HEK293 (cell line): ENCODE data around the gene TRAFD1.
A peak's percentile ranks its signal among the peaks of the same experiment; 100 is the strongest.

Experiments used
- BCL11B ChIP-seq: fragments of 450-650 bp; formaldehyde crosslinking; IDR thresholded peaks from 2 replicates; pipeline ENCODE4 v1.5.1; 2016; ENCODE audit warnings: low read depth, missing biosample characterization, missing genetic modification characterization
- HOXA7 ChIP-seq: sonication (generic); formaldehyde crosslinking; IDR thresholded peaks from 2 replicates; pipeline ENCODE4 v1.8.1; 2022; ENCODE audit warnings: missing genetic modification reagents, borderline replicate concordance
- HOXD13 ChIP-seq: sonication (generic); formaldehyde crosslinking; IDR thresholded peaks from 2 replicates; pipeline ENCODE4 v1.8.0; 2022; ENCODE audit warnings: missing genetic modification reagents, borderline replicate concordance
- KLF10 ChIP-seq: fragments of 450-650 bp; IDR thresholded peaks from 2 replicates; pipeline ENCODE4 v1.5.1; 2018; ENCODE audit warnings: missing biosample characterization, mild to moderate bottlenecking, missing genetic modification characterization
- KLF9 ChIP-seq: fragments of 450-650 bp; formaldehyde crosslinking; IDR thresholded peaks from 2 replicates; pipeline ENCODE4 v1.5.1; 2016; ENCODE audit warnings: missing biosample characterization, missing genetic modification characterization, low read depth
- MEIS1 ChIP-seq: sonication (generic); formaldehyde crosslinking; IDR thresholded peaks from 2 replicates; pipeline ENCODE4 v1.8.1; 2022; ENCODE audit warnings: missing genetic modification reagents, mild to moderate bottlenecking, borderline replicate concordance
- OVOL3 ChIP-seq: fragments of 450-650 bp; formaldehyde crosslinking; IDR thresholded peaks from 2 replicates; pipeline ENCODE4 v1.5.1; 2016; ENCODE audit warnings: missing biosample characterization, missing genetic modification characterization
- REPIN1 ChIP-seq: fragments of 450-650 bp; formaldehyde crosslinking; IDR thresholded peaks from 2 replicates; pipeline ENCODE4 v1.5.1; 2017; ENCODE audit warnings: missing biosample characterization, missing genetic modification characterization, low read depth
- SCRT2 ChIP-seq: fragments of 450-650 bp; formaldehyde crosslinking; IDR thresholded peaks from 2 replicates; pipeline ENCODE4 v1.5.1; 2016; ENCODE audit warnings: missing biosample characterization, missing genetic modification characterization
- SP3 ChIP-seq: fragments of 450-650 bp; formaldehyde crosslinking; IDR thresholded peaks from 2 replicates; pipeline ENCODE4 v1.5.1; 2016; ENCODE audit warnings: missing biosample characterization, missing genetic modification characterization
- SP7 ChIP-seq: fragments of 450-650 bp; formaldehyde crosslinking; IDR thresholded peaks from 2 replicates; pipeline ENCODE4 v1.5.1; 2016; ENCODE audit warnings: missing biosample characterization, missing genetic modification characterization
- TCF7L2 ChIP-seq: IDR thresholded peaks from 2 replicates; pipeline ENCODE4 v1.6.1; 2011; ENCODE audit warnings: low read depth, mild to moderate bottlenecking, inconsistent platforms, low read length, moderate library complexity, borderline replicate concordance
- TRIM28 ChIP-seq: IDR thresholded peaks from 2 replicates; pipeline ENCODE4 v1.6.1; 2011; ENCODE audit warnings: low read length, control low read depth, borderline replicate concordance
- ZFHX2 ChIP-seq: fragments of 450-650 bp; formaldehyde crosslinking; conservative IDR thresholded peaks from 2 replicates; pipeline ENCODE4 v1.5.1; 2016; ENCODE audit warnings: missing biosample characterization, missing genetic modification characterization
- ZFP37 ChIP-seq: fragments of 450-650 bp; formaldehyde crosslinking; IDR thresholded peaks from 2 replicates; pipeline ENCODE4 v1.5.1; 2016; ENCODE audit warnings: missing biosample characterization, missing genetic modification characterization
- ZIC2 ChIP-seq: fragments of 450-650 bp; formaldehyde crosslinking; IDR thresholded peaks from 2 replicates; pipeline ENCODE4 v1.5.1; 2016; ENCODE audit warnings: missing biosample characterization, missing genetic modification characterization
- ZNF114 ChIP-seq: fragments of 450-650 bp; formaldehyde crosslinking; IDR thresholded peaks from 2 replicates; pipeline ENCODE4 v1.5.0; 2017; ENCODE audit warnings: missing biosample characterization, missing genetic modification characterization
- ZNF157 ChIP-seq: fragments of 450-650 bp; formaldehyde crosslinking; IDR thresholded peaks from 2 replicates; pipeline ENCODE4 v1.5.1; 2016; ENCODE audit warnings: missing biosample characterization, missing genetic modification characterization
- ZNF169 ChIP-seq: fragments of 450-650 bp; formaldehyde crosslinking; IDR thresholded peaks from 2 replicates; pipeline ENCODE4 v1.5.1; 2016; ENCODE audit warnings: missing biosample characterization, missing genetic modification characterization
- ZNF175 ChIP-seq: fragments of 450-650 bp; formaldehyde crosslinking; IDR thresholded peaks from 2 replicates; pipeline ENCODE4 v1.5.1; 2016; ENCODE audit warnings: missing biosample characterization, missing genetic modification characterization
- ZNF23 ChIP-seq: fragments of 450-650 bp; formaldehyde crosslinking; IDR thresholded peaks from 2 replicates; pipeline ENCODE4 v1.5.1; 2016; ENCODE audit warnings: missing biosample characterization, missing genetic modification characterization, borderline replicate concordance
- ZNF24 ChIP-seq: fragments of 450-650 bp; formaldehyde crosslinking; IDR thresholded peaks from 2 replicates; pipeline ENCODE4 v1.5.1; 2016; ENCODE audit warnings: missing biosample characterization, missing genetic modification characterization
- ZNF292 ChIP-seq: fragments of 450-650 bp; formaldehyde crosslinking; IDR thresholded peaks from 2 replicates; pipeline ENCODE4 v1.5.1; 2016; ENCODE audit warnings: low read depth, missing biosample characterization, missing genetic modification characterization, borderline replicate concordance
- ZNF311 ChIP-seq: fragments of 450-650 bp; formaldehyde crosslinking; IDR thresholded peaks from 2 replicates; pipeline ENCODE4 v1.5.1; 2017; ENCODE audit warnings: missing biosample characterization, missing genetic modification characterization, borderline replicate concordance
- ZNF324 ChIP-seq: fragments of 450-650 bp; formaldehyde crosslinking; IDR thresholded peaks from 2 replicates; pipeline ENCODE4 v1.5.1; 2016; ENCODE audit warnings: missing biosample characterization, missing genetic modification characterization
- ZNF350 ChIP-seq: fragments of 450-650 bp; formaldehyde crosslinking; IDR thresholded peaks from 2 replicates; pipeline ENCODE4 v1.5.0; 2017; ENCODE audit warnings: missing biosample characterization, mild to moderate bottlenecking, missing genetic modification characterization
- ZNF549 ChIP-seq: fragments of 450-650 bp; IDR thresholded peaks from 2 replicates; pipeline ENCODE4 v1.5.1; 2018; ENCODE audit warnings: missing biosample characterization, missing genetic modification characterization, mild to moderate bottlenecking, inconsistent platforms, moderate library complexity
- ZNF558 ChIP-seq: fragments of 450-650 bp; formaldehyde crosslinking; IDR thresholded peaks from 2 replicates; pipeline ENCODE4 v1.5.1; 2016; ENCODE audit warnings: missing biosample characterization, missing genetic modification characterization
- ZNF561 ChIP-seq: fragments of 450-650 bp; IDR thresholded peaks from 2 replicates; pipeline ENCODE4 v1.5.1; 2018; ENCODE audit warnings: missing biosample characterization, missing genetic modification characterization, borderline replicate concordance
- ZNF585B ChIP-seq: fragments of 450-650 bp; formaldehyde crosslinking; IDR thresholded peaks from 2 replicates; pipeline ENCODE4 v1.5.1; 2016; ENCODE audit warnings: missing biosample characterization, missing genetic modification characterization
- ZNF610 ChIP-seq: fragments of 450-650 bp; formaldehyde crosslinking; IDR thresholded peaks from 2 replicates; pipeline ENCODE4 v1.5.1; 2016; ENCODE audit warnings: missing biosample characterization, missing genetic modification characterization, borderline replicate concordance
- ZNF747 ChIP-seq: fragments of 450-650 bp; formaldehyde crosslinking; IDR thresholded peaks from 2 replicates; pipeline ENCODE4 v1.5.1; 2016; ENCODE audit warnings: missing biosample characterization, missing genetic modification characterization
- ZNF768 ChIP-seq: fragments of 450-650 bp; formaldehyde crosslinking; IDR thresholded peaks from 2 replicates; pipeline ENCODE4 v1.5.1; 2018; ENCODE audit warnings: missing biosample characterization, mild to moderate bottlenecking, missing genetic modification characterization
- ZSCAN23 ChIP-seq: fragments of 450-650 bp; formaldehyde crosslinking; IDR thresholded peaks from 2 replicates; pipeline ENCODE4 v1.5.1; 2016; ENCODE audit warnings: missing biosample characterization, missing genetic modification characterization
- ZXDB ChIP-seq: fragments of 450-650 bp; formaldehyde crosslinking; IDR thresholded peaks from 2 replicates; pipeline ENCODE4 v1.5.1; 2016; ENCODE audit warnings: missing biosample characterization, missing genetic modification characterization
- TF ChIP-seq, protein P1 (sequence below): fragments of 450-650 bp; formaldehyde crosslinking; IDR thresholded peaks from 2 replicates; pipeline ENCODE4 v1.5.1; 2017; ENCODE audit warnings: missing biosample characterization, missing genetic modification characterization
- TF ChIP-seq, protein P2 (sequence below): fragments of 450-650 bp; formaldehyde crosslinking; IDR thresholded peaks from 2 replicates; pipeline ENCODE4 v1.5.1; 2016; ENCODE audit warnings: missing biosample characterization, missing genetic modification characterization
- TF ChIP-seq, protein P3 (sequence below): fragments of 450-650 bp; formaldehyde crosslinking; IDR thresholded peaks from 2 replicates; pipeline ENCODE4 v1.5.1; 2016; ENCODE audit warnings: missing biosample characterization, missing genetic modification characterization
- TF ChIP-seq, protein P4 (sequence below): fragments of 450-650 bp; formaldehyde crosslinking; IDR thresholded peaks from 2 replicates; pipeline ENCODE4 v1.5.1; 2016; ENCODE audit warnings: missing biosample characterization, missing genetic modification characterization

TRAFD1 gene

DNA sequence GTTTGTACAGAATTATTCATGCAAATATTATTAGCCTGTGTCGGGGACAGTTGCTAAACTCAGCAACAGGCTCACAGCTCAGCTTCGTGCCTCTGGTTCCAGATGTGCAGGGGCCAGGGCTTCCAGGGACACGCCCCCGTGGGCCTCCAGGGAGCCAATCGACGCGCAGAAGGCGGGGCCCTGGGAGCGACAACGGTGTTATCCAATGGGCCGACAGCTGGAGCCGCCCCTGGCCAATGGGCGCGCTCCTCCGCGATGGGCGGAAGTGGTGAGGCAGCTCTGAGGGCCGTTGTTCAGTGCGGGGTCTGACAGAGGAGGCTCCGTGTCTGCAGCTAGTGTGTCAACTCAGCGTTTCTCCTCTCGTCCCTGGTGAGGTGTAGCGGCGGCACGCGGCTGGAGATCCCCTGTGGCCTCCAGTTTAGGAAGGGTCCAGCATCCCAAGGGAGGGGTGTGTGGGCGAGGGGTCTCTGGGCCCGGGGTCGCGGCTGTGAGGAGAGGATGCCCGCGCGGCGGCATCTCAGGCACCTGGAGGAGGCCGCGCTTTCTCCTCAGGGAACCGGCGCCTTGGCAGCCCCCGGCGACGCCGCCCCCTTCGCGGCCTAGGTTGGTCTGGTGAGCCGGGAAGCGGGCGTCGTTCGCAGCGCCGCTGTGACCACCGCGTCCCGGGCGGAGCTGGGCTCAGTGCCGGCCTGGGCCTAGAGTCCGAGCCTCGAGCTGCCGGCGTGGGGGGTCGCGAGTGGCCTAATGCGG is at the start of gene TRAFD1 (continued):
- TF ChIP-seq ZSCAN23 (tag by site-specific recombination) (no peak), MEIS1 (CRISPR knock-in tag) (no peak), ZNF23 (tag by site-specific recombination) (no peak), SP7 (tag by site-specific recombination) (peak; percentile 85), ZNF292 (tag by site-specific recombination) (no peak), SP3 (tag by site-specific recombination) (peak; percentile 89), ZFP37 (tag by site-specific recombination) (peak; percentile 92; the same call in 1 of the 2 replicates), ZNF24 (tag by site-specific recombination) (peak; percentile 86), ZNF585B (tag by site-specific recombination) (no peak), SCRT2 (peak; percentile 99), ZNF114 (no peak), ZNF768 (tag by site-specific recombination) (no peak), OVOL3 (peak; percentile 48; the same call in 1 of the 2 replicates), HOXA7 (CRISPR knock-in tag) (no peak), ZNF311 (no peak), ZNF561 (tag by site-specific recombination) (no peak), TCF7L2 (no peak), BCL11B (tag by site-specific recombination) (no peak), ZNF549 (tag by site-specific recombination) (no peak), HOXD13 (CRISPR knock-in tag) (no peak), ZNF747 (tag by site-specific recombination) (no peak), REPIN1 (tag by site-specific recombination) (0 out of 2 replicates have a peak, but pooled peaks have one; percentile 57), ZNF350 (no peak), KLF10 (tag by site-specific recombination) (0 out of 2 replicates have a peak, but pooled peaks have one; percentile 18), ZNF558 (no peak), ZNF610 (tag by site-specific recombination) (no peak), ZXDB (tag by site-specific recombination) (peak; percentile 95), ZNF169 (tag by site-specific recombination) (no peak), TRIM28 (no peak), ZFHX2 (tag by site-specific recombination) (peak; percentile 55), ZNF157 (tag by site-specific recombination) (no peak), ZNF175 (tag by site-specific recombination) (no peak), ZNF324 (tag by site-specific recombination) (peak; percentile 79; the same call in 1 of the 2 replicates), KLF9 (tag by site-specific recombination) (peak; percentile 89), ZIC2 (tag by site-specific recombination) (no peak)
- TF ChIP-seq, protein P1, sequence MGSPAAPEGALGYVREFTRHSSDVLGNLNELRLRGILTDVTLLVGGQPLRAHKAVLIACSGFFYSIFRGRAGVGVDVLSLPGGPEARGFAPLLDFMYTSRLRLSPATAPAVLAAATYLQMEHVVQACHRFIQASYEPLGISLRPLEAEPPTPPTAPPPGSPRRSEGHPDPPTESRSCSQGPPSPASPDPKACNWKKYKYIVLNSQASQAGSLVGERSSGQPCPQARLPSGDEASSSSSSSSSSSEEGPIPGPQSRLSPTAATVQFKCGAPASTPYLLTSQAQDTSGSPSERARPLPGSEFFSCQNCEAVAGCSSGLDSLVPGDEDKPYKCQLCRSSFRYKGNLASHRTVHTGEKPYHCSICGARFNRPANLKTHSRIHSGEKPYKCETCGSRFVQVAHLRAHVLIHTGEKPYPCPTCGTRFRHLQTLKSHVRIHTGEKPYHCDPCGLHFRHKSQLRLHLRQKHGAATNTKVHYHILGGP (tag by site-specific recombination) = no peak
- TF ChIP-seq, protein P2, sequence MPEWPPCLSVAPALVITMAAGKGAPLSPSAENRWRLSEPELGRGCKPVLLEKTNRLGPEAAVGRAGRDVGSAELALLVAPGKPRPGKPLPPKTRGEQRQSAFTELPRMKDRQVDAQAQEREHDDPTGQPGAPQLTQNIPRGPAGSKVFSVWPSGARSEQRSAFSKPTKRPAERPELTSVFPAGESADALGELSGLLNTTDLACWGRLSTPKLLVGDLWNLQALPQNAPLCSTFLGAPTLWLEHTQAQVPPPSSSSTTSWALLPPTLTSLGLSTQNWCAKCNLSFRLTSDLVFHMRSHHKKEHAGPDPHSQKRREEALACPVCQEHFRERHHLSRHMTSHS = no peak
- TF ChIP-seq, protein P3, sequence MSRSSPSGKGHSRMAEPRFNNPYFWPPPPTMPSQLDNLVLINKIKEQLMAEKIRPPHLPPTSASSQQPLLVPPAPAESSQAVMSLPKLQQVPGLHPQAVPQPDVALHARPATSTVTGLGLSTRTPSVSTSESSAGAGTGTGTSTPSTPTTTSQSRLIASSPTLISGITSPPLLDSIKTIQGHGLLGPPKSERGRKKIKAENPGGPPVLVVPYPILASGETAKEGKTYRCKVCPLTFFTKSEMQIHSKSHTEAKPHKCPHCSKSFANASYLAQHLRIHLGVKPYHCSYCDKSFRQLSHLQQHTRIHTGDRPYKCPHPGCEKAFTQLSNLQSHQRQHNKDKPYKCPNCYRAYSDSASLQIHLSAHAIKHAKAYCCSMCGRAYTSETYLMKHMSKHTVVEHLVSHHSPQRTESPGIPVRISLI = no peak
- TF ChIP-seq, protein P4, sequence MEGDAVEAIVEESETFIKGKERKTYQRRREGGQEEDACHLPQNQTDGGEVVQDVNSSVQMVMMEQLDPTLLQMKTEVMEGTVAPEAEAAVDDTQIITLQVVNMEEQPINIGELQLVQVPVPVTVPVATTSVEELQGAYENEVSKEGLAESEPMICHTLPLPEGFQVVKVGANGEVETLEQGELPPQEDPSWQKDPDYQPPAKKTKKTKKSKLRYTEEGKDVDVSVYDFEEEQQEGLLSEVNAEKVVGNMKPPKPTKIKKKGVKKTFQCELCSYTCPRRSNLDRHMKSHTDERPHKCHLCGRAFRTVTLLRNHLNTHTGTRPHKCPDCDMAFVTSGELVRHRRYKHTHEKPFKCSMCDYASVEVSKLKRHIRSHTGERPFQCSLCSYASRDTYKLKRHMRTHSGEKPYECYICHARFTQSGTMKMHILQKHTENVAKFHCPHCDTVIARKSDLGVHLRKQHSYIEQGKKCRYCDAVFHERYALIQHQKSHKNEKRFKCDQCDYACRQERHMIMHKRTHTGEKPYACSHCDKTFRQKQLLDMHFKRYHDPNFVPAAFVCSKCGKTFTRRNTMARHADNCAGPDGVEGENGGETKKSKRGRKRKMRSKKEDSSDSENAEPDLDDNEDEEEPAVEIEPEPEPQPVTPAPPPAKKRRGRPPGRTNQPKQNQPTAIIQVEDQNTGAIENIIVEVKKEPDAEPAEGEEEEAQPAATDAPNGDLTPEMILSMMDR (tag by site-specific recombination) = peak; percentile 27
